Measurements from ENCODE around the gene PIGU. TPM values are rescaled to one million over a fixed set of nuclear protein-coding genes. Genes with fewer than 3 reads are reported as not detected.

Gene PIGU
- total RNA-seq, 2 donors from 2014 or later: 35.8 to 41.2 TPM

GRCh38 chr20:34689486-34689885, 12.6 kb upstream of the PIGU start:
- no peak for TF ChIP-seq CTCF (conservative IDR thresholded peaks at IDR 0.05)
- no peaks in the 10 kb centered on the region for H3K4me1 Mint-ChIP-seq
- no peak for DNase-seq
- H3K4me3 Mint-ChIP-seq: no peak overlapping the region
- Histone ChIP-seq H3K4me3 (ENCODE audit: low read length) (no peak overlapping the region), H3K27ac (ENCODE audit: low read depth, low read length) (no peak overlapping the region), H3K4me1 (ENCODE audit: control insufficient read depth, insufficient read depth, low read length) (no peaks in the 10 kb centered on the region), H3K9ac (ENCODE audit: extremely low read depth, low read length, poor library complexity, severe bottlenecking) (no peak overlapping the region), H3K36me3 (ENCODE audit: control insufficient read depth, insufficient read depth, low read length) (no peaks in the 10 kb centered on the region), H3K9me3 (ENCODE audit: control insufficient read depth, low read length) (no peaks in the 10 kb centered on the region), H3K27me3 (ENCODE audit: control insufficient read depth, insufficient read depth, low read length, poor library complexity, severe bottlenecking) (no peaks in the 10 kb centered on the region)
- H3K36me3 Mint-ChIP-seq (ENCODE audit: low read depth): no peaks in the 10 kb centered on the region
- WGBS, 2 experiments (ENCODE audit: insufficient coverage in 1 of 2, insufficient read length in 1 of 2): 86 to 89% methylated on average over 1 to 2 of the region's 2 CpGs
- no peaks in the 10 kb centered on the region for H3K9me3 Mint-ChIP-seq
- no peak overlapping the region for H3K27ac Mint-ChIP-seq
- peaks cover 2% of the 10 kb centered on the region for H3K27me3 Mint-ChIP-seq (ENCODE audit: insufficient read depth)

DNA sequence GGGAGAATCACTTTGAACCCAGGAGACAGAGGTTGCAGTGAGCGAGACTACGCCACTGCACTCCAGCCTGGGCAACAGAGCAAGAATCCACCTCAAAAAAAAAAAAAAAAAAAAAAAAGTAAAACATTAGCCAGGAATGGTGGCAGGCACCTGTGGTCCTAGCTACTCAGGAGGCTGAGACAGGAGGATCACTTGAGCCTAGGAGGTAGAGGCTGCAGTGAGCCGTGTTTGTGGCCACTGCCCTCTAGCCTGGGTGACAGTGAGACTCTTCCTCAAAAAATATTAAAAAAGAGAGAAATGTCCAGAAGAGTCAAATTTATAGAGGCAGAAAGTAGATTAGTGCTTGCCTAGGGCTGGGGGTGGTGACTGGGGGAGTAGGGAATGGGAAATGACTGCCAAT, 6.8 kb upstream of the PIGU start:
- Mint-ChIP-seq H3K36me3 (ENCODE audit: low read depth) (no peaks in the 10 kb centered on the region), H3K4me1 (no peaks in the 10 kb centered on the region), H3K27me3 (ENCODE audit: insufficient read depth) (peaks cover 2% of the 10 kb centered on the region), H3K27ac (no peak overlapping the region), H3K9me3 (no peaks in the 10 kb centered on the region), H3K4me3 (no peak overlapping the region)
- 96 to 100% methylated on average over 1 to 3 of the region's 3 CpGs for WGBS, 2 experiments (ENCODE audit: insufficient coverage in 1 of 2, insufficient read length in 1 of 2)
- no peak overlapping the region for H3K27ac ChIP-seq (ENCODE audit: low read depth, low read length)
- H3K36me3 ChIP-seq (ENCODE audit: control insufficient read depth, insufficient read depth, low read length): no peaks in the 10 kb centered on the region
- no peak overlapping the region for H3K4me3 ChIP-seq (ENCODE audit: low read length)
- H3K9me3 ChIP-seq (ENCODE audit: control insufficient read depth, low read length): no peaks in the 10 kb centered on the region
- H3K9ac ChIP-seq (ENCODE audit: extremely low read depth, low read length, poor library complexity, severe bottlenecking): no peak overlapping the region
- H3K4me1 ChIP-seq (ENCODE audit: control insufficient read depth, insufficient read depth, low read length): no peaks in the 10 kb centered on the region
- no peaks in the 10 kb centered on the region for H3K27me3 ChIP-seq (ENCODE audit: control insufficient read depth, insufficient read depth, low read length, poor library complexity, severe bottlenecking)
- DNase-seq: no peak
- no peak for TF ChIP-seq CTCF (conservative IDR thresholded peaks at IDR 0.05)

DNA sequence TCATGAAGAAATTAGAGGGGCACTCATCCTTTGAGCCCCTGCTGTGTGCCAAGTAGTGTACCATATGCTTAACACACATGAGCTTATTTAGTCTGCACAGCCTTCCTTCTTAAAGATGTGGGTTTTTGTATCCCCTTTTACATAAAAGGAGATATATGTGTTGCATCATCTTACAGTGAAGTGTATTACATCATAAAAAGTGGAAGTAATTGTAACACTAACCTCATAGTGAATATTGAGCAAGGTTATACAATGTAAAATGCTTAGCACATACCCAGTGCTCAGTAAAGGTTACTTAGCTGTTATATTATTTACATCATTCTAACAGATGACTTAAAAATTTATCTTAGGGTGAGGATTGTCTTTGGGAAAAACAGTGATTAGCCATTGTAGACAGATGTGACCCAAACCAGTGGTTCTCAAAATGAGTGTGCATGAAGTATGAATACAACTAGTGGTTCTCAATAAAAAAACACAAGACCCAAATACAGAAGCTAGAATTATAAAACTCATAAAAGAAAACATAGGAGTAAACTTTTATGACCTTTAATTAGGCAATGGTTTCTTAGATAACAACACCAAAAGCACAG, 3.8 kb upstream of the PIGU start:
- peaks cover 2% of the 10 kb centered on the region for H3K27me3 Mint-ChIP-seq (ENCODE audit: insufficient read depth)
- no peak for TF ChIP-seq CTCF (conservative IDR thresholded peaks at IDR 0.05)

More for the DNA sequence above, 3.8 kb upstream of the PIGU start:
- H3K4me3 ChIP-seq (ENCODE audit: low read length): no peak overlapping the region
- H3K9me3 Mint-ChIP-seq: no peaks in the 10 kb centered on the region
- H3K36me3 Mint-ChIP-seq (ENCODE audit: low read depth): no peaks in the 10 kb centered on the region
- H3K4me1 Mint-ChIP-seq: peaks cover 6% of the 10 kb centered on the region
- H3K27ac Mint-ChIP-seq: no peak overlapping the region
- H3K27me3 ChIP-seq (ENCODE audit: control insufficient read depth, insufficient read depth, low read length, poor library complexity, severe bottlenecking): no peaks in the 10 kb centered on the region
- no peaks in the 10 kb centered on the region for H3K4me1 ChIP-seq (ENCODE audit: control insufficient read depth, insufficient read depth, low read length)
- no peak overlapping the region for H3K9ac ChIP-seq (ENCODE audit: extremely low read depth, low read length, poor library complexity, severe bottlenecking)
- no peak for DNase-seq
- H3K36me3 ChIP-seq (ENCODE audit: control insufficient read depth, insufficient read depth, low read length): no peaks in the 10 kb centered on the region
- H3K27ac ChIP-seq (ENCODE audit: low read depth, low read length): no peak overlapping the region
- H3K9me3 ChIP-seq (ENCODE audit: control insufficient read depth, low read length): no peaks in the 10 kb centered on the region
- H3K4me3 Mint-ChIP-seq: no peak overlapping the region

Data from endodermal cell (in vitro differentiated cells).